HG03342 (cell line): ENCODE measurements around the gene ALS2.
"Not testable (repeated sequence)": the region's sequence is repeated elsewhere in the genome, so short reads cannot be mapped to it uniquely, and the experiment has no call there.

Experiments used
- ATAC-seq: cut with Tn5 transposase; IDR thresholded peaks from one replicate; pipeline ENCODE4 v1.9.1; 2021; ENCODE audit warnings: mild to moderate bottlenecking, moderate library complexity; ENCODE audit not compliant: unreplicated experiment

ALS2 gene

DNA sequence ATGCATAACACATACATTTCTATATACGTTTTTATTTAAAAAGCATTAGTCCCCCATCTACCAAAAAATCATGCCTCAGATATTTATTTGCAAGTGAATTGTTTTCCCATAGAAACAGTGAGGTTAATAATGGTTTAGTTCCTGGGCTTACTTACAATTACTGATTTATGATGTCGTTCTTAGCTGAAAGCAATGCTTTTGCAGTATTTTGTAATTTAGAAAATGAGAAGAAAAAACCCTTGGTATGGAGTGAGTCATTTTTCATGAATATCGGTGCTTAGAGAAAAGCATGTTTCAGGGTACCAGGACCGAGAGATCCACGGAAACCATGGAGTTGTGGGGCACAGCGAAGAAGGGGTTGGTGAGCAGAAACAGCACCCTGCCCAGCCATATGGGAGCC is 13.6 kb upstream of the ALS2 start:
- no peak for ATAC-seq

DNA sequence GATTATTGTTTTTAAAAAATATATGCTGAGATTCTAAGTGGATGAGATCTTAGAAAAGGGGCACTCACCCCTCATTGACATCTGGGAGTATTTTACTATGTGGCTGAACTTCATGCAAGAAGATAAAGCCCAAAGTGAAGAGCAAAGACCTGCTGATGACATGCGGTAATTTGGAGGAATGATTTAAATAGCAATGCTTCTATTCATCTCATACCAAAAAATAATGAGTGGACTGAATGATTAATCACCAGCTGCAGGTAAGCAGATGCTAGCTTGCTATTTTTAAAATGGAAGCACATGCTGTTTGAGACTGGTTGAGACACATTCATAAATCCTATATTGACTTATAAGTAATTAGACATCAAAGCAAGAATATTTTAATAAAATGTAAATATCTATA is 12.9 kb upstream of the ALS2 start:
- ATAC-seq, result no peak

DNA sequence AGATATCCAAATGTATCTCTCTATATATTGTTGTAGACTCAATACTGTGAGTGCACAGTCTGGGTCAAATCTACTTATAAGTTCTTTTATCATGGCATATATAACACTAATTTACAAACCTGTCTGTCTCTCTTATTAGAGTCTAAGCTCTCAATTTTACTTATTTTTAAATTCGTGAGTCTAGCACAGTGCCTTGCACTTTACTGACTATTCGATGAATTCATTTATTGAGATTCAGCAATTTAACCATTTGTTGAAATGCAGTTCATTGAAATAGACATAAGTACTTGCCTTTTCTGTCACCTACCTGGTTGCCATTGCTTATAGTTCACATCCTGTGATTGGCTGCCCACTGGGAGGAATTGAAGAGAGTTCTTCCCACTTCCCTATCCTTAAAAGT is 10.3 kb upstream of the ALS2 start:
- ATAC-seq, result no peak

DNA sequence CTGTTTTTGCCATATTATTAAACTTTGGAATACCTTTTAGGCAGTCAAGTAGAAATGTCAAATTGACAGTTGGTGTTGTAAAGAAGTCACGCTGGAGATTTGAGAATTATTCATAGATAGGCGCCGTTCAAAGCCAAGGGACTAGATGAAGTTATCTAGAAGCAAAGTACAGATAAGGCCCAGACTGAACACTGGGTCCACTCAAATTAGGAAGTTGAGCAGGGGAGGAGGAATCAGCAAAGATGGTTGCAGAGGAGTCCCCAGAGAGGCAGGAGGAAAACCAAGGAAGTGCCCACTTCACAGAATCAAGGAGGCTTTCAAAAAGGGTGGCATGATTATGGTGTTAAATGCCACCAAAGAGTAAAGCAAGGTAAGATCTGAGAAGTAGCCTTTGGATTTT is 9.6 kb upstream of the ALS2 start:
- no peak for ATAC-seq

DNA sequence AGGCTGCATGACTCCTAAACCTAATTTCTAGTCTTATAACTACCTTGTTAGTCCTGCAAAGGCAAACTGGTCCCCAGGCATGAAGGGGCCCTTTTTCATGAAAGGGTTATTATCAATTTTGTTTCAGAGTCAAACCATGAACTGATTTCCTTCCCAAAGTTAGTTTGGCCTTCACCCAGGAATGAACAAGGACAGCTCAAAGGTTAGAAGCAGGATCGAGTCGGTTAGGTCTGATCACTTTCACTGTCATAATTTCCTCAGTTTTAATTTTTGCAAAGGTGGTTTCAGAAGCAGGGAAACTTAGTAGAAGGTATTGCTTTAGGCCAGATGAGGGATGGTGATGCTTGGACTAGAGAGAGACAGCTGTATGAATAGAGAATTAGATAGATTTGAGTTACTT is 8.7 kb upstream of the ALS2 start:
- no peak for ATAC-seq

DNA sequence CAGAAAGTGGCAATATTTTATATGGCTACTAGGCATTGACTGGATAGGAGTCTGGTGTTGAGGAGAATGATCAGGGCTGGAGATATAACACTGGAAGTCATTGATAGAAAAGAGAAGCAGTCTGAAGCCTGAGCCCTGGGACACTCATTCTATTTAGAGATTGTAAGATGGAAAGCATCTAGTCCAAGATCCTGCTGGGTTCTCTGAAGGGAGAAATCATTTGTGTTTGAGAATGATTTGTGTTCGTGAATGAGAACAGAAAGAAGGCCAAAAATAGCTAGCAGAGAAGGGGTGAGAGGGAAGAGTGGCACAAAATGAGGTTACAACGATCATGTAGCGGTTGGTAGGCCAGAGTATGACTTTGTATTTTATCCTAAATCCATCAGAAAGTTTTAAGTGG is 7.6 kb upstream of the ALS2 start:
- ATAC-seq, result no peak

DNA sequence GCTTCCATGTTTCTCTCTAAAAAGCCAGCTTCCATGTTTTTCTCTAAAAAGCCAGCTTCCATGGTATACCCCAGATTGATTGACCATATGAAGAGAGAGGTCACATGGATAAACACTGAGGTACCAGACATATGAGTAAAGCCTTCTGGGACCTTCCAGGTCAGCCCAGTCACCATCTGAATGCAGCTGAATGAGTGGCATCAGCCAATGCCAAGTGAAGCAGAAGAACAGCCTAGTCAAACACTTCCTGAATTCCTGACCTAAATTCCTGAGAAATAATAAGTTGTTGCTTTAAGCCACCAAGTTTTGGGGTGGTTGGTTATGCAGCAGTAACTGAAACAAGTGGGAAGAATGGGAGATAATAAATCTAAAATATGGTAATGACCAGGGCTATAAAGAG is 5.7 kb upstream of the ALS2 start:
- ATAC-seq, result no peak

DNA sequence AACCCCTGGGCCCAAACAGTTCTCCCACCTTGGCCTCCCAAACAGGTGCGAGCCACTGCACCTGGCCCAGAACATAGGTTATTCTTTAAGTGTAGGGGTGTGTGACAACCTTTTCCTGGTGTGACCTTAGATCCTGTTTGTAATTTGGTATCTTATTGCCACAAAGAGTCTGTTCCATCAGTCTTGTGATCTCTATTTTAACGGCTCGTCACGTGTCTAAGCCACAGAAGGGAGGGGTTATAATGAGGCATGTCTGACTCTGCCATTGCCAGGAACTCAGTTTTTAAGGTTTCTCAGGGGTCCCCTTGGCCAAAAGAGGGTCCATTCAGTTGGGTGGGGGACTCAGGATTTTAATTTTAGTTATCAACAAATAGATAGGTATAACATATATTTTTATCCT is 4.4 kb upstream of the ALS2 start:
- no peak for ATAC-seq

DNA sequence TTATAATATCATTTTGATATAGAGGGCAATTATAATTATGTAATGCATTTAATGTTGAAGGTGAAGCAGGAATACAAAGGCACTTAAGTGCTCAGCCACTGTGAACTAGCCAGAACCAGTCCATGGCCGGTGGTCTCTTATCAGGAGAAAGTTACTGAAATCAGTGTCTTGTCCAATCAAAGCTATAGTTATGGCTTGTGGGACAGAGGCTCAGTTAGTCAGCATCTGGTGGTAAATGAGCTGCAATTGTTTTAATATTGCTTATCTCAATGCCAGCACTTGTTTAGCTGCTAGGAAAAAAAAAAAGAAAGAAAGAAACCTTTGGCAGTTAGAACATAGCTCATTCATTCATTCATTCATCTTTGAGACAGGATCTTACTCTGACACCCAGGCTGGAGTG is 3.8 kb upstream of the ALS2 start:
- ATAC-seq, result no peak

DNA sequence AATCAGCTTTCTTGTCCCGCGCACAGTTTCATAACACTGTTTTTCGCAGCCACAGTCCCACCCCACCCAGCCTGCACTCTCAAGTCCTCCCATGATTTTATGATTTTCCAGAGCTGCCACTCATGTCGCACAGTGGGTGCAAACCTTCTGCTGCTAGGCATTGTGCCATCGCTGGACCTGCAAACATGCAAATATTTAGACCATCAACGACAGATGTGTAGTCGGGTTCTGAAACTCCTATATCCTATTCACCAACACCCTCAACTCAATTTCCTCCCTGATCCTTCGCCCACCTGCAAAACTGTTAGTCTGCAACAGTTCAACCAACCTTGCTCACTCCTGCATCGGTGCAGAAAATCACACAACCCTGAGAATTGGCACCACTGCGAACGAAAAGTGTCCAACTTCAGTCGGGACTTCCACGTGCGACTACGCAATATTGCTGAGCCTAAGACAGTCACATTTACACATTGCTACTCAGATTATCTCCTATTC is 871 bp upstream of the ALS2 start:
- peak; percentile 6 for ATAC-seq

DNA sequence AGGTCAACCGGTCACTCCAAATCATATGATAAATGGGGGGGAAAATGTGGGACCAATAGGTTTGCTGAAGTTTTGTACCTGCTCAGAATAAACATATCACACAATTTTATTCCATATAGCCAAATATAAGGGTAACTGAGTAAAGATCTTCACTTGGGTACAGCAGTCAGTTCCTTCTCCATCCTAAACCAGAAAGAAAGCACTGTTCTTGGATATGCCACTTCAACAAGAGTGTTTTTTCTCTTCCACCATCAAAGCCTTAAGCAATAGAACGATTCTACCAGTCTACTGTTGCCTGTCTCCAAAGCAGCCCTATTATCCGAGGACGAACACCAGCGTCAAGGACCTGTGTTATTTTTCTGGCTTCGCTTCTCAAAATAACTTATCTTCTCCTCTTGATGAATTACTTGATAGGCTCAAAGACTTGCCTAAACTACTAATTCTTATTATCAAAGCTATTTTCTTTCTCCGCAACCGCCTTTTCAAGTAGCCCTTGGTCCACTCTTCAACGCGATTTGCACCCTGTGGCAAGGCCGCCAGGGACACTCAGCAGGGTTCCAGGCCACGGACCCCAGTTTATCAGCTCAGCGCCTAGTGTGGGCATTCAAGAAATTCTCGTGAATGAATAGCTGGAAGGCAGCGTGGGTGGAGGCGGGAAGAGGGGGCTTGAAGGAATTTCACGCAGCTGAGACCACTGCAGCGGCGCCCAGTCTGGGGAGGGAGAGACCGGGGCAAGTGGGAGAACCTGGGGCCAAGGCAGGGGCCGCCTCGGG is 646 bp downstream of the ALS2 start:
- peak; percentile 5 for ATAC-seq

DNA sequence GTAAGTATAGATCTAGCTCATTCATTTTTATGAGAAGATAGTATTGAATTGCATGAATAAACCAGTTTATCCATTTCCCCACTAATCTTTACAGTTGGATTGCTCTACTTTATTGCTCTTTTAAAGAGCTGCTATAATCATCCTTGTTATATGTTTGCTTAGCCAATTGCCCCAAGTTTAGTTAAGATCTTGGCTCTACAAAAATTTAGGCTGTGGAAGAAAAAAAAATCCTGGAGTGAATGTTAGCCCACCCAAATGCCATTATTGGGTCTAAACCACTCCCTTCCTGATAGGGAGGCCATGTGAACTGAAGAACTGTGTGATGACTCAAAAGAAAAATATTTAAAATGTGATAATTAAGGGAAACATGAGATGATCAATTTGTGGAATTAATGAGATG is 2.9 kb downstream of the ALS2 start:
- ATAC-seq, result no peak

DNA sequence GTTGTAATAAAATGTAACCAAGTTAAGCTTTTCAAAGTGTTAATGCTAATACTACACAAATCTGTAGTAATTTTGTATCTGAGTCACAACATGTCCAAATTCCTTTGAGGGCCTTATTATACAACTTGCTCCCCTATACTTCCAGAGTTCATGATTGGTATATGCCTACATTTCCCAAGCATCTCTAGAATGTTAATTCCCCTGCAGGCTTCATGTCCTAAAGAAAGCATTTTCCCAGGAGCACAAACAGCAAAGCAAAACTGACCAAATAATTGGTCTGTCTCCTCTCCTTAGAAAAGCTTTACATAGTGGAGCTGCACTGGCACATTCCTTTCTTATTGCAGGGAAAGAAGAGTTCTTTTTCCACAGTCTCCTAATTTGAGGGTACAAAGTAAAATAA is 3.7 kb downstream of the ALS2 start:
- no peak for ATAC-seq

DNA sequence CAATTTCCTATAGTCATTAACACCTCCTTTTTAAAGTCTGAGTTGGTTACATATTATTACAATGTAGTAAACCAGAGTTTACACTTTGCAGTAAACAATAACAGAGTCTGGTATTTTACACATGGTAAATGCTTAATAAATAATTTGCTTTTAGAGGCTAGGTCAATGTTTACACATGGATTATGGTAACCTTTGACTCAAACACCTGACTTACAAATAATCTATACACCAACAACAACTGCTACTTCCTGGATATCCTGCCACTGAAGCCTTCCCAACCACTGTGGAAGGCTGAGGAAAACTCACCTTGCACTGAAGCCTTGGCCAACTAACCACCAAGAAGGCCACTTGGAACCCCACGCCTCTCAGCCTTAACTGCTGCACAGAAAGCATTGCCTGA is 5.4 kb downstream of the ALS2 start:
- no peak for ATAC-seq

DNA sequence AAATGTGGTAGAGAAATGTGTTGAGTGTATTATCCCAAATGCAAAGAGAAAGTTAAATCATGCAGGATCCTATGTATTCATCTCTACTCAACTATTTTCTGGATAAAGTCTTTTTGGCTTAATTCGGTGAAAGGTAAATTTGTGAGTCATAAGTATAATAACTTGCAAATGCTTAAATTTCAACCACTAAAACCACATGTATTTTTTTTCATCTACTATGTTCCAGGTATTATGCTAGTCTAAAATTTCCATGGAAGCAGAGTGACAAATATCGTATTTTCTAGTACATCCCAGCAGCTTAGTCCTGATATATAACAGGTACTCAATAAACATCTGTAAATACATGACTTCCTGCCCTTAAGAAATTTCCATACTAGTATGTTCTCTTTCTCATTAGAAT is 6.2 kb downstream of the ALS2 start:
- ATAC-seq, result no peak

DNA sequence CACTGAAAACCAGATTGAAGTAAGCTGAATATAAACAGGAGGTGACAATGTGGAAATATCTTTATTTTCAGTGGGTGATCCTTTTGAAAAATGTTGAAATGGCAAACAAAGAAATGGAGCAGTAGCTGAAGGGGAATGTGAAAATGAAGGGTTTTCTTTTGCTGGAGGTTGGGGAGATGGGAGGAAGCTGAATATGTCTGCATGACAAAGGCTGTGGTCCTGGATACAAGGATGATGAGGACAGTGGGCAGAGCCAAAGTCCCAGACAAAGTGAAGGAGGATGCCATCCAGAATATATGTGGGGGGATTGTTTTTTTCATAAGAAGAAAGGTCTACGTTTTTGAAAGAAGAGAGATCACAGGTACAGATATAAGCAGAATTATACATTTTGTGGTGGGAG is 6.7 kb downstream of the ALS2 start:
- no peak for ATAC-seq

DNA sequence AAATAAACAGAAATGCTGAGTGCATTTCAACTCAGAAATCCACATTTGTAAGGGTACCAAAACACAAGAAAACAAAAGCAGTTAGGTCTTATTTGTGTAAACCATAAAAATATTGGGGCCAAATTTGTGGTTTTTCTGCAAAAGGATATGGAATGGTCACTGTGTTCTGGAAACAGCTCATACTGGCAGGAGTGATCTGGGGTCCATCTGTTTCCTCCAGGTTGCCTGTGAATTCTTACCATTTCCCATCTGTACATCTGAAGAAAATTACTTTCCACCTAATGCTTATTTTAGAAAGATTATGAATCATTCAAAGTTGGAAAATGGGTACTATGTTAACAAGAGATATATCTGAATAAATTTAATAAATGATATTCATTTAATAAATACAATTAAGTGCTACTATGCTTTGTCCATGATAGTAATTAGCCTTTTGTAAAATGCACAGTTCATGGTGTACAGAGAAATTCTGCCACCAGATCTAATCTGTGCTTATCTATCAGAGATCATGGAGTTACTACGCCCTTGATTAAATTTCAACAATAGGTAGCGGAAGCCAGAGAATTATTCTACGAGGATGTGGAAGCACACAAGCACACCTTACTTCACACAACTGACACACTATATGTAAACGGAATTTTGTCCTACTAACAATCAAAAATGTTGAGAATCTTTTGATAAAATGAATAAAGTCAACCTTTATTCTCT is 10.9 kb downstream of the ALS2 start:
- ATAC-seq, result no peak

DNA sequence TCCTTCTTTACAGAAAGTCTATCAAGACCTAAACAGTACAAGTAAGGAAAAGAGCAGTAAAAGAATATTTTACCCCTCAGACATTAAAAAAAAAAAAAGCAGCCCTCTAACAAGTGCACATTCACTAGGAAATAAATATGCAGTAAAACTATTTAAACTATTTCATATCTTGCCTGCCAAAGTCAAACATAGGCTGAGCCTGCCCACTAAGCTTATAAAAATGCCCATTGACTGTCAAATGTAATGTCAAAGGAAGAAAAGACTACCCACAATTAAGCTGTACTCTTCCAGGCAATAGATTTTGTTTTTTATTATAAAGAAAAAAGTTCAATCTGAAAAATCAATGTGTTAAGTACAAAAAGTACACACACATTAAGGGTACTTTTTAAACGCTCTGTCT is 11.8 kb downstream of the ALS2 start:
- ATAC-seq, result no peak

DNA sequence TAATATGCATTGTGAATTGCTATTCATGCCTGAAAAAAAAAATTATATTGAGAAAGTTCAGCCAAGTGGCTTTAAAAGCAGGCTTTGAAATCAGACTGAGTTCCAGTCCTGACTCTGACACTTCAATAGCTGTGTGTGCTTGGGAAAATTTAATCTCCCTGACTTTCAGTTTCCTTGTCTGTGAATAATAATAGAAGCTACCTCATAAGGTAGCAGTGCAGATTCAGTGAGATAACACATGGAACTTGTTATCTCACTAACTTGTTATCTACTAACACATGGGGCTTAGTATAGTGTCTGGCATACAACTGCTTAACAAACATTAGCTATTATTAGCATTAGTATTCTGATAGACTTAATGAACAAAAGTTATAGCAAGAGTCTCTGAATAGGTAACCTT is 14.9 kb downstream of the ALS2 start:
- no peak for ATAC-seq

DNA sequence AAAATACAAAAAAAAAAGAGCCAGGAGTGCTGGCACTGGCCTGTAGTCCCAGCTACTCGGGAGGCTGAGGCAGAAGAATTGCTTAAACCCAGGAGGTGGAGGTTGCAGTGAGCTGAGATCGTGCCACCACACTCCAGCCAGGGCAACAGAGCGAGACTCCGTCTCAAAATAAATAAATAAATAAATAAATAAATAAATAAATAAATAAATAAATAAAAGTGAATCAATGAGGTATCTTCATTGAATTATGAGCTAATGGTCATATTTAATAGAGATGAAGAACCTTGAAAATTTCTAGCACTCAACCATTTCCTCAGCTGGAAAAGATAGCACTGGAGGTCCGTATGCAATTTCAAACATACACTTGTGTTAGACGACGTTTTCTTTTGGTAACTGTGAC is 16.3 kb downstream of the ALS2 start:
- ATAC-seq, result not testable (repeated sequence)

DNA sequence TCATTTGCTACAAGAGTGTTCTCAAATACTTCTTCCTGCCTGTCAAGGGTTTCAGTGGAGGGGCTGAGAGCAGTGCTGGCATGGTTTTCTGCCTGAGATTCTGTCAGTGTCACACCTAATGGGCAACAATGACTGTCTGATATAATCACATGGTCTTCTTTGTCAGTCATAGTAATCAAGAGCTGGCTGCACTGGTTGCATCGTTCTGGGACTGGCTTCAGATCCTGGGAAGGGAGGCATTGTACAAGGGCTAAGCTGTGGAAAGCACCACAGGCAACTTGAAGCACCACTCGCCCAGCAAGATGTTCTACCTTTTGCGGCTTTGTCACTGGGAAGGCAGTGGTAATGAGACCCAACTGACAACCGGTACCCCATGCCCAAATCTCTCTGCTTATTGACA is 19.6 kb downstream of the ALS2 start:
- no peak for ATAC-seq

DNA sequence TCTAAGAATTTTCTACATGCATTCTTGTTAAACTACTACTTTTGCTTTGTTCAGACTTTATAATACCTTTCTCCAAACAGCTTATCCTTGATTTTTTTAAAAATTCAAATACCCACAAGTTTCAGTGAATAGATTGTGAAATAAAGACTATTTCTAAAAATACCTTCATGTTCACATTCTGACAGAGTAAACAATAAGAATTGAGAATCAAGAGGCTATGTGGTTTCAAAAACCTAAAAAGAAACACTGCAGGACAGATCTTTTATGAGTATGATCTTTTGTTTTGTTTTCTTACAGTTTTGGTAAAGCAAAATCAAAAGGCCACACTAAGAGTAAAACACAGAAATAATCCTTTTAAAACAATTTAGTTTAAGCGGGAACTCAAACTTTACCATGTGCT is 21.2 kb downstream of the ALS2 start:
- no peak for ATAC-seq

DNA sequence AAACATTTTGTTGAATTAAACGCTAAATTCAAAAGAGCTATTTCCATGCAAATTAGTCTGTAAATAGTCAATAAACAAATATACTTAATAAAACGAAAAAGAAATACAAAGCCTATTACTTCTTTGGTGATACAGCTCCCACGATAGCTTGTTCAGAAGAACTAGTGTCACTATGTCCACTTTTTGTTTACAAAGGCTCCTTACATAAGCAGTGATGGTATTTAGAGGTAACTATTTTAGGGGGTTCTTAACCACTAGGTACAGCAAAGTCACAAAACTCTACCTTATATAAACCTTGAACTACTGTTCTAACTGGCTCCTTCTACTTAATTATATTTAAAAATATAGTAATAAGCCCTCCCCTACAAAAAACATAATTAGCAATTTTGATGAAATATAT is 21.9 kb downstream of the ALS2 start:
- ATAC-seq, result no peak
